Suppressor macrophage treated with lipopolysaccharide for 4 hours (primary cell): ENCODE results near the gene POGZ.
"Not testable (repeated sequence)": the region's sequence is repeated elsewhere in the genome, so short reads cannot be mapped to it uniquely, and the experiment has no call there.

ENCODE experiments used
- DNase-seq: peaks from one replicate; pipeline ENCODE4 v3.0.0-alpha.2; 2020

The POGZ gene

GRCh38 chr1:151477066-151477465 is 17.8 kb upstream of the POGZ start:
- no peak for DNase-seq

DNA sequence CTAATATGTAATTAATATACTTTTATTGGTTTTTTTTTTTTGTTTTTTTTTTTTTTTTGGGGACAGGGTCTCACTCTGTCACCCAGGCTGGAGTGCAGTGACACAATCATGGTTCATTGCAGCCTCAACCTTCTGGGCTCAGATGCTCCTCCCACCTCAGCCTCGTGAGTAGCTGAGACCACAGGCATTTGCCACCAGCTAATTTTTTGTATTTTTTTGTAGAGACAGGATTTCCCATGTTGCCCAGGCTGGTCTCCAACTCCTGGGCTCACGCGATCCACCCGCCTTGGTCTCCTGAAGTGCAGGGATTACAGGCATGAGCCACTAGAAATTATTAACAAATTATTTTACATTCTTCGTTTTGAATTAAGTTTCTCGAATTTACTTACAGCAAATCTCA is 16.8 kb upstream of the POGZ start:
- no peak for DNase-seq

- no peak for DNase-seq
Observed at GRCh38 chr1:151475175-151475574, 15.9 kb upstream of the POGZ start.

GRCh38 chr1:151474745-151475144 is 15.5 kb upstream of the POGZ start:
- no peak for DNase-seq

GRCh38 chr1:151472856-151473731 is 13.8 kb upstream of the POGZ start:
- DNase-seq = peak; percentile 51

GRCh38 chr1:151465026-151465425 is 5.7 kb upstream of the POGZ start:
- DNase-seq = no peak

DNA sequence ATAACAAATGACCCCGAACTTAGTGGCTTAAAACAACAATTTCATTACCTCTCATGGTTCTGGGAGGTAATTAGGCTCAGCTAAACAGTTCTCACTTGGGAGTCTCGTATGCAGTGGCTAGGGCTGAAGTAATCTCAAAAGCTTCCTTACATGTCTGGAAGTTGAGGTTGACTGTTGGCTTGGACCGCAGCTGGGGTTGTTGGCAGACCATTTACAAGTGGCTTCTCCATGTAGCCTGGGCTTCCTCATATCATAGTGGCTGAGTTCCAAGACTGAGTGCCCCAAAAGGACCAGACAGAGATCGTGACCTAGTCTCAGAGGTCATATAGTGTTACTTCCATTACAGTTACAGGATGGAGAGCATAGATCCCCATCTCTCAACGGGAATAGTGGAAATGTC is 2.4 kb upstream of the POGZ start:
- no peak for DNase-seq

GRCh38 chr1:151458802-151459330 is 428 bp downstream of the POGZ start:
- peak; percentile 69 for DNase-seq

DNA sequence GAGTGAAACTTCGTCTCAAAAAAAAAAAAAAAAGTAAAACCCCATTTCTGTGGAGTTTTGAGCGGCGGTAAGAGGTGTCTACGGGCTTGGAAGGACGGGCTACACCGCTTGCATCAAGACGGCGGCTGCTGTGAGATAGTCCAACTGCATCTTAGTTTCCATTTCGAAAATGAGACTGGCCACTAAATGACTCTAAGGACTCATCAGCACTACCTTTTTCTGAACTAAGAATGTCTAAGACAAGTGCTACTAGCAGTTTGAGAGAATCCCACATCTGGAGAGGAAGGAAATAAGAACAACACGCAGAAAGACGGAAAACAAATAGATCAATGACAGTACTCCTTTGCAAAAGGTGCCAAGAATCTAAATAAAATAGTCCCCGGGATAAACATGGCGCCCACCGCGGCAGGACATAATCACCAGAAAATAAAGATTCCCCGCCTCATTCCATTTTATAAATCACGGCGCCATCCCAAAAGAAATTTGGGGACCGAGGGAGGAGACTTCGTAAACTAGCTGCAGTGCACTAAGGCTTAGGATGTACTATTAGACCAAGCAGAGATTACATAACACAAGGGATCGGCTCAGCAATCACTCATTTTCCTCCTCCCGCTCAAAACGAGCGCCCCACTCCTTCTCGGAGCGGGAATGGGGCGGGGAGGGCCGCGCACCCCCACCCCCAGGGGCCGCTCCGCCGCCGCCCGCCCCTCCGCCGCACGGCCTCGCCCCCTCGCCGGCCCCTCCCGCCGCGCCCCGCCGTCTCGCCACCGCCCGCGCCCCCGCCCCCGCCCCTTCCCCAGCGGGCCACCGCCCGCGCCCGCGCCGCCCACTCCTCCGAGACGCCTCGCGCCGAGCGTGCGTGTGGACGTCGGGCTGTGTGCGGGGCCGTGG is 1.1 kb downstream of the POGZ start:
- peak; percentile 77 for DNase-seq

- DNase-seq = no peak
Observed at GRCh38 chr1:151455966-151456365, 3.3 kb downstream of the POGZ start.

- no peak for DNase-seq
Observed at GRCh38 chr1:151455231-151455630, 4.1 kb downstream of the POGZ start.

GRCh38 chr1:151447696-151448095 is 11.6 kb downstream of the POGZ start:
- DNase-seq = no peak

DNA sequence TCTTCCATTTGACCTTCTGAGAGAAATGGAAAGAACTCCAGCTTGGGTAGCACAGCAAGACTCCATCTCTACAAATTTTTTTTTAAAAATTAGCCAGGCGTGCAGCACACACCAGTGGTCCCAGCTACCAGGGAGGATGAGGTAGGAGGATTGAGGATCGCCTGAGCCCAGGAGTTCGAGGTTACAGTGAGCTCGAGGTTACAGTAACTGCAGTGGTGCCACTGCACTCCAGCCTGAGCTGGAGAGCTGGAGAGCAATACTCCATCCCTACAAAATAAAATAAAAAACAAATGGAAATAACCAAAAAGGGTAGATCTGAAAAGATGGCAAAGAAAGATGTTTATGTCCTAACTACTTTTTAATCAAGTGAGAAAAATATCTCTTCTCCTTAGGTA is 14.5 kb downstream of the POGZ start:
- DNase-seq = no peak

DNA sequence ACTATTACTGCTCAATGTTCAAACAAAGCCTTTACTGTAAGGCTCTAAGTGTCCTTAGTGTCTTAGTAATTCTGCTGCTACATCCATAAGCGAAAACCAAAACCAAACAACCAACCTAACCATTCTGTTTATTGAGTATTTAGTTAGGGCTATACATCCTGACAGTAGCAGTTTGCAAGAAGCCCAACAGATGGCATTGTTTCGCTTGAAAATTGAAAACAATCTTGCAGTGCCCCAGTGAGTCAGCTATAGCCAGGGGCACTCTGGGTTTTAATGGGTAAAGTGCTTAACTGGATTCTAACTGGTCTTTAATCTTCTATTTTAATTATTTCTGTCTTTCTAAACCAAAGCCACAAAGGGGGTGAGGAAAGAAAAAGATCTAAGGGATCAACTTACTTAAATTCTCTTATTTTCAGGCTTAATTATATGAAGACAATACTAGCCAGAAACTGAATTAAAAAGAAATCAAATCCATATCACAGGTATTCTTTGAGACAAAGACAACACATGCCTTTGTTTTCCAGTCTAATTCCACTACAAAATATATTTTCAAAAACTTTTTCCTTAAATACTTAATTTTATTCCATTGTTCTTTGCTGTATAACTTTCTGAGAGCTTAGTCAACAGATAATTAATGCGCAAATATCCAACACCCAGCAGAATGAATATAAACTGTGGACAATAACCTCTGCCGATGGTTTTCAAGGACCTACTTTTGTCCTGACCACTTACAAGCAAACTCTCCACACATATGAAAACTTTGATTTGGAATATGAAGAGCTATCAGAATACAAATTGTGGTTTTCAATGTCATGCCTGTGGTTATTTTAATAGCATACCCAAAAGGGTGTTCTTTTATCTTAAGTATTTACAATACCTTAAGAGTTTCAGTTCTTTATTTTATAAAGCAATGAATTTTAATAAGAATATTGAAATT is 15.2 kb downstream of the POGZ start:
- peak; percentile 86 for DNase-seq

GRCh38 chr1:151437396-151437795 is 21.9 kb downstream of the POGZ start:
- DNase-seq = not testable (repeated sequence)

DNA sequence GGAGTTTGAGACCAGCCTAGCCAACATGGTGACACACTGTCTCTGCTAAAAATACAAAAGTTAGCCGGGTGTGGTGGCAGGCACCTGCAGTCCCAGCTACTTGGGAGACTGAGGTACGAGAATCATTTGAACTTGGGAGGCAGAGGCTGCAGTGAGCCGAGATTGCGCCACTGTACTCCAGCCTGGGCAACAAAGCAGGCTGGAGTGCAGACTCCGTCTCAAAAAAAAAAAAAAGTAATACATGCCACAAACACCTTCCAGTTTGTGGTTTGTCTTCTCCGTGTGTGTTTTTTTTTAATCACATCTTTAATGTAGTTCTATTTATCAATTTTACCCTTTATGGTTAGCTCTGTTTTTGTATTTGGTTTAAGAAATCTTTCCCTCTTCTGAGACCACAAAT is 22.3 kb downstream of the POGZ start:
- no peak for DNase-seq

DNA sequence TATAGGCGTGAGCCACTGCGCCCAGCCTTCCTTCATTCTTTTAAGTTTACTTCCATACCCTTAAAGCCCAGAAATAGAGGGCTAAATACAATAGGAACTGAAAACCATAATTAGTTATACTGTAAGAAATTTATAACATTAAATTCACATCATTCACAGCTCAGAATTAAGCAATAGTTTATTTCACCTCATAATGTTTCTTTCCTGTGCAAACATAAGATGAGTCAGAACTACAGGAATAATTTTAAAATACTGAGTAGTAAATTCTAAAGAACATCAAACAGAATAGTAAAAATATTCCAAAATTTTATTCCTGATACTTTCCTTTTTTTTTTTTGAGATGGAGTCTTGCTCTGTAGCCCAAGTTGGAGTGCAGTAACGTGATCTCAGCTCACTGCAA is 24.1 kb downstream of the POGZ start:
- DNase-seq = no peak

DNA sequence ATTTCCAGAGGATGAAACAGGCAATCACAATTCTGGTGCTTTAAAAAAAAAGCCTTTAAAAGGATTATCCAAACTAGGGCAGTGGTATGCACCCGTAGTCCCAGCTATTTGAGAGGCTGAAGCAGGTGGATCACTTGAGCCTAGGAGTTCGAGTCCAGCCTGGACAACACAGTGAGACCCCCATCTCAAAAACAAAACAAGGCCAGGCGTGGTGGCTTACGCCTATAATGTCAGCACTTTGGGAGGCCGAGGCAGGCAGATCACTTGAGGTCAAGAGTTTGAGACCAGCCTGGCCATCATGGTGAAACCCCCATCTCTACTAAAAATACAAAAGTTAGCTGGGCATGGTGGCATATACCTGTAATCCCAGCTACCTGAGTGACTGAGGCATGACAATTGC is 25.5 kb downstream of the POGZ start:
- not testable (repeated sequence) for DNase-seq

- no peak for DNase-seq
Observed at GRCh38 chr1:151428068-151428467, 31.2 kb downstream of the POGZ start.

GRCh38 chr1:151425103-151425502 is 34.2 kb downstream of the POGZ start:
- no peak for DNase-seq

- no peak for DNase-seq
Observed at GRCh38 chr1:151419819-151420218, 39.5 kb downstream of the POGZ start.

- no peak for DNase-seq
Observed at GRCh38 chr1:151418081-151418480, 41.2 kb downstream of the POGZ start.

- no peak for DNase-seq
Observed at GRCh38 chr1:151416231-151416630, 43.1 kb downstream of the POGZ start.
